K562 (cell line): ENCODE data around the gene SRM. TPM values are rescaled to one million over a fixed set of nuclear protein-coding genes. Genes with fewer than 3 reads are reported as not detected.

Experiments used
- ARHGAP35 ChIP-seq: fragments of 450-650 bp; IDR thresholded peaks from 2 replicates; pipeline ENCODE4 v1.6.1; 2018; ENCODE audit not compliant: partially characterized antibody
- ARID3A ChIP-seq: IDR thresholded peaks from 2 replicates; pipeline ENCODE4 v1.6.1; 2012; ENCODE audit warnings: low read depth, low read length, improper control_type of control experiment, borderline replicate concordance
- DDX20 ChIP-seq: fragments of 450-650 bp; IDR thresholded peaks from 2 replicates; pipeline ENCODE4 v1.6.1; 2016; ENCODE audit warnings: missing genetic modification characterization, low read depth, mild to moderate bottlenecking, missing compliant biosample characterization, moderate library complexity
- HOMEZ ChIP-seq: fragments of 250-450 bp; sonication (Bioruptor Pico); IDR thresholded peaks from 2 replicates; pipeline ENCODE4 v1.4.0; 2020; ENCODE audit warnings: mild to moderate bottlenecking, moderate library complexity
- LCOR ChIP-seq: sonication (generic); formaldehyde crosslinking; IDR thresholded peaks from 2 replicates; pipeline ENCODE4 v1.8.0; 2022; ENCODE audit warnings: mild to moderate bottlenecking, missing genetic modification reagents
- MLLT1 ChIP-seq, 2 experiments: fragments of 450-650 bp; IDR thresholded peaks; 2 replicates each; pipeline ENCODE4 v1.6.1; 2016
- MYC ChIP-seq, 2 experiments: fragments of 250-450 bp in 1 of 2; sonication (Bioruptor Pico) in 1 of 2; IDR thresholded peaks; 2 replicates each; pipeline versions ENCODE4 v1.5.1 to v1.6.1; 2012 to 2021; ENCODE audit warnings: low read depth in 2 of 2, borderline replicate concordance in 1 of 2, improper control_type of control experiment in 1 of 2, low read length in 1 of 2, mild to moderate bottlenecking in 1 of 2, moderate library complexity in 1 of 2
- NFIC ChIP-seq: fragments of 450-650 bp; IDR thresholded peaks from 2 replicates; pipeline ENCODE4 v1.6.1; 2017; ENCODE audit warnings: mild to moderate bottlenecking, inconsistent platforms
- NFYB ChIP-seq: IDR thresholded peaks from 2 replicates; pipeline ENCODE4 v1.6.1; 2011; ENCODE audit warnings: mild to moderate bottlenecking, moderate library complexity; ENCODE audit not compliant: insufficient read length; ENCODE audit errors: extremely low read depth
- PHF20 ChIP-seq: fragments of 450-650 bp; IDR thresholded peaks from 2 replicates; pipeline ENCODE4 v1.6.1; 2018; ENCODE audit not compliant: partially characterized antibody
- POLR2A ChIP-seq: fragments of 450-650 bp; conservative IDR thresholded peaks from 2 replicates; pipeline ENCODE4 v1.6.1; 2016
- SIN3B ChIP-seq: fragments of 450-650 bp; IDR thresholded peaks from 2 replicates; pipeline ENCODE4 v1.6.1; 2017; ENCODE audit warnings: low read depth, mild to moderate bottlenecking, moderate library complexity
- SLC30A9 ChIP-seq: fragments of 250-450 bp; sonication (Bioruptor Pico); IDR thresholded peaks from 2 replicates; pipeline ENCODE4 v1.8.0; 2022; ENCODE audit warnings: mild to moderate bottlenecking, moderate library complexity
- TGIF2 ChIP-seq: sonication (generic); formaldehyde crosslinking; IDR thresholded peaks from 2 replicates; pipeline ENCODE4 v1.8.1; 2022; ENCODE audit warnings: mild to moderate bottlenecking, missing genetic modification reagents, moderate library complexity
- ZBTB7A ChIP-seq: IDR thresholded peaks from 2 replicates; pipeline ENCODE4 v1.6.1; 2011; ENCODE audit warnings: low read depth, mild to moderate bottlenecking, low read length, moderate library complexity, borderline replicate concordance; ENCODE audit not compliant: control insufficient read depth
- ZNF133 ChIP-seq: fragments of 250-450 bp; sonication (Bioruptor Pico); IDR thresholded peaks from 2 replicates; pipeline ENCODE4 v1.4.0; 2020; ENCODE audit warnings: mild to moderate bottlenecking
- ZNF316 ChIP-seq: fragments of 450-650 bp; IDR thresholded peaks from 2 replicates; pipeline ENCODE4 v1.6.1; 2016
- ZNF398 ChIP-seq: fragments of 250-450 bp; sonication (Bioruptor Pico); IDR thresholded peaks from 2 replicates; pipeline ENCODE4 v1.8.0; 2021; ENCODE audit warnings: moderate library complexity, mild to moderate bottlenecking, inconsistent platforms
- ZNF551 ChIP-seq: fragments of 250-450 bp; sonication (Bioruptor Pico); IDR thresholded peaks from 2 replicates; pipeline ENCODE4 v1.5.0; 2021; ENCODE audit warnings: mild to moderate bottlenecking, moderate library complexity
- ZNF695 ChIP-seq: fragments of 450-650 bp; formaldehyde crosslinking; IDR thresholded peaks from 2 replicates; pipeline ENCODE4 v1.4.0; 2020; ENCODE audit warnings: mild to moderate bottlenecking, moderate library complexity
- ZNF785 ChIP-seq: fragments of 250-450 bp; sonication (Bioruptor Pico); IDR thresholded peaks from 2 replicates; pipeline ENCODE4 v1.4.0; 2020; ENCODE audit warnings: mild to moderate bottlenecking
- polyA plus RNA-seq, 8 experiments: library from polyadenylated mRNA; depleted of rRNA in 4 of 8; stranded (reverse) in 5 of 8; unstranded in 3 of 8; fragments of >200 nt; fragmentation: Nextera tagmentation in 2 of 8; fragmentation: Illumina TruSeq in 1 of 8; extraction: Ambion mirVana in 2 of 8; extraction: Trizol in 1 of 8; gene quantifications; 2 replicates each; pipeline versions ENCODE4 v1.2.1 to v1.2.3, GENCODE V29; 2011 to 2014; ENCODE audit warnings: inconsistent platforms in 1 of 8, missing spikeins in 1 of 8
- total RNA-seq, 7 experiments: library from RNA; depleted of rRNA in 6 of 7; stranded (reverse); fragments of >200 nt in 6 of 7; fragmentation: Illumina TruSeq in 2 of 7; extraction: Trizol in 2 of 7; gene quantifications; 2 replicates each; pipeline versions ENCODE4 v1.2.1 to v1.2.3, GENCODE V29; 2011 to 2021; ENCODE audit warnings: low replicate concordance in 1 of 7

SRM gene
- total and polyA plus RNA-seq, 9 of the 15 experiments (the other 6 are each of a cell fraction or from before 2014, with no cell fraction given): 23.9 to 373 (median 82.5) TPM

- TF ChIP-seq NFIC: peak; percentile 68
- no peak; the same call in 1 of the 2 replicates for TF ChIP-seq ZNF316
- no peak for TF ChIP-seq ZNF785 (CRISPR knock-in tag)
- no peak for TF ChIP-seq DDX20 (tag)
- TF ChIP-seq ARHGAP35: peak; percentile 85
- peak; percentile 93 for TF ChIP-seq POLR2A
- TF ChIP-seq ARID3A: peak; percentile 80; the same call in 1 of the 2 replicates
- peak; percentile 87; the same call in 1 of the 2 replicates for TF ChIP-seq LCOR
- 0 out of 2 replicates have a peak, but pooled peaks have one; percentile 47 for TF ChIP-seq ZNF133
- TF ChIP-seq SLC30A9 (CRISPR knock-in tag): no peak
- peak; percentile 64; the same call in 1 of the 2 replicates for TF ChIP-seq ZNF695
- peak; percentile 96 for TF ChIP-seq SIN3B
- no peak for TF ChIP-seq ZNF551
- peak; percentile 98 for TF ChIP-seq PHF20
- no peak for TF ChIP-seq NFYB
- 0 out of 2 replicates have a peak, but pooled peaks have one; percentile 33 for TF ChIP-seq HOMEZ
- peak; percentile 25; the same call in 1 of the 2 replicates for TF ChIP-seq MYC (IDR thresholded peaks at IDR 0.05; ENCODE audit: low read depth, low read length)
- no peak for TF ChIP-seq MYC (CRISPR knock-in tag; IDR thresholded peaks at IDR 0.05; ENCODE audit: borderline replicate concordance, low read depth)
- peak; percentile 65 for TF ChIP-seq TGIF2
- peak; percentile 95 for TF ChIP-seq ZBTB7A
- no peak for TF ChIP-seq ZNF398
- TF ChIP-seq MLLT1 (IDR thresholded peaks at IDR 0.05): no peak
Measured at GRCh38 chr1:11099310-11100148, 39.7 kb upstream of the SRM start, which contains the start of gene EXOSC10 (continued).
